Measurements from ENCODE around the gene CAMK1. TPM values are rescaled to one million over a fixed set of nuclear protein-coding genes. Genes with fewer than 3 reads are reported as not detected.

CAMK1 gene
- total RNA-seq, 1 experiment from 2014 or later = 9.7 TPM

DNA sequence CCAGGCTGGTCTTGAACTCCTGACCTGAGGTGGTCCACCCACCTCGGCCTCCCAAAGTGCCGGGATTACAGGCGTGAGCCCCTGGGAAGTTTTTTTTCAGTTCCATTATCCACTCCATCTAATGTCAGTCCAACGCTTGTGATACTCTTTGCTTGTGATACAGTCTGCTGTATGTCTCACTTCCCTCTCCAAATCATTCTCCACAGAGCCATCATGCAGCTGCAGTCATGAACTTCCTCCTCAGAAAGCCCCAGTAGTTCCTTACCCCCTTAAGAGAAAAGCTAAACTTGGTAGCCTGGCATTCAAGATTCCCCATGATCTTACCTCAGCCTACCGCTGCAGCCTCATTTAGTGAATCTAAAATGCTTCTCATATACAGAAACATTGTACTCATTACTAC lies 25.5 kb upstream of the CAMK1 start:
- no peak overlapping the region for H3K27ac ChIP-seq (ENCODE audit: low read length)
- peaks cover 7% of the 10 kb centered on the region for H3K4me1 ChIP-seq (ENCODE audit: control insufficient read depth, insufficient read depth, low read length)
- H3K9me3 ChIP-seq (ENCODE audit: control insufficient read depth, insufficient read depth, low read depth, low read length) = no peaks in the 10 kb centered on the region
- no peak overlapping the region for H3K4me3 ChIP-seq (ENCODE audit: low read depth in 2 of 2, low read length in 2 of 2)
- CTCF ChIA-PET = no interaction called here
- ATAC-seq (no peak), DNase-seq (ENCODE audit: low read depth, low spot score) (no peak)
- POLR2A ChIA-PET = no interaction called here
- H3K36me3 ChIP-seq (ENCODE audit: control insufficient read depth, insufficient read depth, low read length) = peaks cover 14% of the 10 kb centered on the region
- no TSS peak for BruUV-seq (replicated peaks)
- TF ChIP-seq POLR2AphosphoS5 (IDR thresholded peaks at IDR 0.05; ENCODE audit: low read depth, low read length) (no peak), TCF7L2 (IDR thresholded peaks at IDR 0.05; ENCODE audit: low read depth, low read length) (no peak), SIN3A (IDR thresholded peaks at IDR 0.05; ENCODE audit: borderline replicate concordance, insufficient read depth, low read depth, low read length) (no peak)
- TF ChIP-seq, protein P1, sequence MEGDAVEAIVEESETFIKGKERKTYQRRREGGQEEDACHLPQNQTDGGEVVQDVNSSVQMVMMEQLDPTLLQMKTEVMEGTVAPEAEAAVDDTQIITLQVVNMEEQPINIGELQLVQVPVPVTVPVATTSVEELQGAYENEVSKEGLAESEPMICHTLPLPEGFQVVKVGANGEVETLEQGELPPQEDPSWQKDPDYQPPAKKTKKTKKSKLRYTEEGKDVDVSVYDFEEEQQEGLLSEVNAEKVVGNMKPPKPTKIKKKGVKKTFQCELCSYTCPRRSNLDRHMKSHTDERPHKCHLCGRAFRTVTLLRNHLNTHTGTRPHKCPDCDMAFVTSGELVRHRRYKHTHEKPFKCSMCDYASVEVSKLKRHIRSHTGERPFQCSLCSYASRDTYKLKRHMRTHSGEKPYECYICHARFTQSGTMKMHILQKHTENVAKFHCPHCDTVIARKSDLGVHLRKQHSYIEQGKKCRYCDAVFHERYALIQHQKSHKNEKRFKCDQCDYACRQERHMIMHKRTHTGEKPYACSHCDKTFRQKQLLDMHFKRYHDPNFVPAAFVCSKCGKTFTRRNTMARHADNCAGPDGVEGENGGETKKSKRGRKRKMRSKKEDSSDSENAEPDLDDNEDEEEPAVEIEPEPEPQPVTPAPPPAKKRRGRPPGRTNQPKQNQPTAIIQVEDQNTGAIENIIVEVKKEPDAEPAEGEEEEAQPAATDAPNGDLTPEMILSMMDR (IDR thresholded peaks at IDR 0.05) = no peak
- intact Hi-C loops (cut with micrococcal nuclease; ENCODE audit: unreplicated experiment) (no loop called here), in situ Hi-C loops (cut with HindIII; ENCODE audit: low pct_unique_long_range_greater_than_20kb, low sequenced_read_pairs) (no loop called here)
- H3K27me3 ChIP-seq (ENCODE audit: control insufficient read depth, insufficient read depth, low read length) = no peaks in the 10 kb centered on the region

DNA sequence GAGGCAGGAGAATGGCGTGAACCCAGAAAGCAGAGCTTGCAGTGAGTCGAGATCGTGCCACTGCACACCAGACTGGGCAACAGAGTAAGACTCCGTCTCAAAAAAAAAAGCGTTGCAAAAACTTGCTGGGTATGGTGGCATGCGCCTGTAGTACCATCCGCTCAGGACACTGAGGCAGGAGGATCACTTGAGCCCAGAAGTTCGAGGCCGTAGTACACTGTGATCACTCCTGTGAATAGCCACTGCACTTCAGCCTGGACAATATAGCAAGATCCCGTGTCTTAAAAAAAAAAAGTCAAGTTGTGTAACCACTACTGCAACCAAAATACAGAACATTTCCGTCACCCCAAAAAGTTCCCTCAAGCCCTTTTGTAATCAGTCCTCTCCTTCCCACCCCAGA lies 24.7 kb upstream of the CAMK1 start:
- BruUV-seq (replicated peaks) = no TSS peak
- TF ChIP-seq SIN3A (IDR thresholded peaks at IDR 0.05; ENCODE audit: borderline replicate concordance, insufficient read depth, low read depth, low read length) (no peak), POLR2AphosphoS5 (IDR thresholded peaks at IDR 0.05; ENCODE audit: low read depth, low read length) (no peak), TCF7L2 (IDR thresholded peaks at IDR 0.05; ENCODE audit: low read depth, low read length) (no peak)
- TF ChIP-seq, protein P2, sequence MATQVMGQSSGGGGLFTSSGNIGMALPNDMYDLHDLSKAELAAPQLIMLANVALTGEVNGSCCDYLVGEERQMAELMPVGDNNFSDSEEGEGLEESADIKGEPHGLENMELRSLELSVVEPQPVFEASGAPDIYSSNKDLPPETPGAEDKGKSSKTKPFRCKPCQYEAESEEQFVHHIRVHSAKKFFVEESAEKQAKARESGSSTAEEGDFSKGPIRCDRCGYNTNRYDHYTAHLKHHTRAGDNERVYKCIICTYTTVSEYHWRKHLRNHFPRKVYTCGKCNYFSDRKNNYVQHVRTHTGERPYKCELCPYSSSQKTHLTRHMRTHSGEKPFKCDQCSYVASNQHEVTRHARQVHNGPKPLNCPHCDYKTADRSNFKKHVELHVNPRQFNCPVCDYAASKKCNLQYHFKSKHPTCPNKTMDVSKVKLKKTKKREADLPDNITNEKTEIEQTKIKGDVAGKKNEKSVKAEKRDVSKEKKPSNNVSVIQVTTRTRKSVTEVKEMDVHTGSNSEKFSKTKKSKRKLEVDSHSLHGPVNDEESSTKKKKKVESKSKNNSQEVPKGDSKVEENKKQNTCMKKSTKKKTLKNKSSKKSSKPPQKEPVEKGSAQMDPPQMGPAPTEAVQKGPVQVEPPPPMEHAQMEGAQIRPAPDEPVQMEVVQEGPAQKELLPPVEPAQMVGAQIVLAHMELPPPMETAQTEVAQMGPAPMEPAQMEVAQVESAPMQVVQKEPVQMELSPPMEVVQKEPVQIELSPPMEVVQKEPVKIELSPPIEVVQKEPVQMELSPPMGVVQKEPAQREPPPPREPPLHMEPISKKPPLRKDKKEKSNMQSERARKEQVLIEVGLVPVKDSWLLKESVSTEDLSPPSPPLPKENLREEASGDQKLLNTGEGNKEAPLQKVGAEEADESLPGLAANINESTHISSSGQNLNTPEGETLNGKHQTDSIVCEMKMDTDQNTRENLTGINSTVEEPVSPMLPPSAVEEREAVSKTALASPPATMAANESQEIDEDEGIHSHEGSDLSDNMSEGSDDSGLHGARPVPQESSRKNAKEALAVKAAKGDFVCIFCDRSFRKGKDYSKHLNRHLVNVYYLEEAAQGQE (IDR thresholded peaks at IDR 0.05; ENCODE audit: insufficient read depth in 1 of 2, low read depth in 2 of 2, low read length in 1 of 2) = no peak
- TF ChIP-seq, protein P1 (IDR thresholded peaks at IDR 0.05) = no peak
- no peak overlapping the region for H3K27ac ChIP-seq (ENCODE audit: low read length)
- H3K27me3 ChIP-seq (ENCODE audit: control insufficient read depth, insufficient read depth, low read length) = no peaks in the 10 kb centered on the region
- H3K9me3 ChIP-seq (ENCODE audit: control insufficient read depth, insufficient read depth, low read depth, low read length) = no peaks in the 10 kb centered on the region
- H3K4me1 ChIP-seq (ENCODE audit: control insufficient read depth, insufficient read depth, low read length) = peaks cover 7% of the 10 kb centered on the region
- ChIA-PET POLR2A (no interaction called here), CTCF (no interaction called here)
- DNase-seq (ENCODE audit: low read depth, low spot score) (no peak), ATAC-seq (no peak)
- H3K36me3 ChIP-seq (ENCODE audit: control insufficient read depth, insufficient read depth, low read length) = peaks cover 9% of the 10 kb centered on the region
- in situ Hi-C loops (cut with HindIII; ENCODE audit: low pct_unique_long_range_greater_than_20kb, low sequenced_read_pairs) = no loop called here
- H3K4me3 ChIP-seq (ENCODE audit: low read depth in 2 of 2, low read length in 2 of 2) = no peak overlapping the region
- intact Hi-C loops (cut with micrococcal nuclease; ENCODE audit: unreplicated experiment) = no loop called here

Data from Panc1 (cell line).